Gastroesophageal sphincter (tissue), 4 donors: ENCODE measurements around the gene PITPNM1. TPM values are rescaled to one million over a fixed set of nuclear protein-coding genes. Genes with fewer than 3 reads are reported as not detected.

Experiments
- ATAC-seq: fragments of 150-250 bp; one replicate; pipeline ENCODE4 v1.9.1; 2016; ENCODE audit warnings: mild to moderate bottlenecking, moderate library complexity
- H3K27ac ChIP-seq, 4 donors: fragments of 200-600 bp; sonication (generic) in 3 of 4; 1 replicate in 3 of 4; 2 replicates in 1 of 4; pipeline ENCODE4 v1.5.1; 2016 to 2019
- H3K27me3 ChIP-seq: fragments of 200-600 bp; sonication (generic); one replicate; pipeline ENCODE4 v1.5.1; 2019
- H3K36me3 ChIP-seq, 2 donors: fragments of 200-600 bp; sonication (generic); one replicate each; pipeline ENCODE4 v1.5.1; 2019; ENCODE audit warnings: control low read depth in 1 of 2
- H3K4me1 ChIP-seq, 3 donors: fragments of 200-600 bp; sonication (generic); 1 replicate in 2 of 3; 2 replicates in 1 of 3; pipeline ENCODE4 v1.5.1; 2016 to 2019; ENCODE audit warnings: control low read depth in 2 of 3
- H3K4me3 ChIP-seq, 2 donors: fragments of 200-600 bp; sonication (generic); one replicate each; pipeline ENCODE4 v1.5.1; 2019; ENCODE audit warnings: mild to moderate bottlenecking in 1 of 2, moderate library complexity in 1 of 2
- H3K9me3 ChIP-seq, 3 donors: fragments of 200-600 bp; sonication (generic); one replicate each; pipeline ENCODE4 v1.5.1; 2017 to 2019; ENCODE audit warnings: control low read depth in 2 of 3
- EP300 ChIP-seq: sonication (generic); formaldehyde crosslinking; IDR thresholded peaks from one replicate; pipeline ENCODE4 v1.6.1; 2017; ENCODE audit warnings: antibody characterized with exemption, mild to moderate bottlenecking
- POLR2A ChIP-seq, 2 donors: fragments of 450-650 bp; IDR thresholded peaks; one replicate each; pipeline ENCODE4 v1.6.1; 2017; ENCODE audit warnings: antibody characterized with exemption in 2 of 2, mild to moderate bottlenecking in 2 of 2, moderate library complexity in 1 of 2
- POLR2AphosphoS5 ChIP-seq: sonication (generic); formaldehyde crosslinking; IDR thresholded peaks from one replicate; pipeline ENCODE4 v1.6.1; 2017; ENCODE audit warnings: antibody characterized with exemption
- WGBS, 2 donors: methylation state at CpG; one replicate each; pipeline ENCODE4 v1.1.5; 2018; ENCODE audit warnings: low coverage in 1 of 2; 5-methylcytosine and 5-hydroxymethylcytosine counted together
- total RNA-seq, 4 donors: library from RNA; depleted of rRNA; stranded (reverse); fragments of >200 nt; gene quantifications; one replicate each; pipeline ENCODE4 v1.1.0, GENCODE V29; 2016
- TF ChIP-seq, protein P1 (sequence below), 4 experiments: fragments of 200-600 bp in 2 of 4; fragments of 450-650 bp in 2 of 4; sonication (generic) in 1 of 4; IDR thresholded peaks; one replicate each; pipeline ENCODE4 v1.5.1; 2017 to 2019; ENCODE audit warnings: antibody characterized with exemption in 4 of 4, mild to moderate bottlenecking in 2 of 4, moderate library complexity in 2 of 4

Gene PITPNM1
- total RNA-seq, 4 donors from 2014 or later, result 9.5 to 18.7 (median 15.4) TPM

DNA sequence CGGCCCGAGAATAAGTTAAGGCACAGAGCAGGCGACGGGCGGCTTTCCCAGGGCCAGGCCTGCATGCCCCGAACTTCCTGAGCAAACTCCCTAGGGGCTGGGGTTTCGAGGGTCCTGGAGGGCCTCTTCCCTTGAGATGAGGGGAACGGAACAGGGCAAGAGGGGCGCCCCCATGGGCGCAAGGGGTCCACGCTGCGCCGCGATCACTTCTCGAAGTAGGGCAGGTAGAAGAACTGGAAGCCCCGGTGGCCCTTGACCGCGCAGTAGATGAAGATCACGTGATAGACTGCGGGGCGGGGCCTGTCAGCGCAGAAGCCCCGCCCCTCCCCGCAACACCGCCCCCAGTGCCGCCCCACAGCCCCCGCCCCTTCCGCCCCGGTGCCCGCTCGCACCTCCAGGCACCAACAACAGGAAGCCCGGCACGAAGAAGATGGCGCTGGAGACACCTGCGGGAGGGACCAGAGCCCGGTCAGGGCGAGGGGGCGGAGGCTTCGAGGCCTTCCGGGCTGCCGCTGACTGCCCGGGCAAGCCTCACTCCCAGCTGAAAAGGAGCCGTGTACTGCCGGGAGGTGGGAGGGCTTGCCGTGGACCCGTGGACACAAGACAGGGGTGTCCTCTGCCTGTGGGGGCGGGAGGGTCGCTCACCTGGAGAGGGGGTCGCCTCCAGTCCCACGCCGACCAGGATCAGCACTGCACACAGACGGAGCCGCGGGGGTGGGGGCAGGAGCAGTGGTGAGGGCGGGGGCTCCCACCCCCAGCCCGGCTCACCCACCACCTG, 40.6 kb downstream of the PITPNM1 start:
- no peak for TF ChIP-seq POLR2AphosphoS5
- TF ChIP-seq, protein P1, sequence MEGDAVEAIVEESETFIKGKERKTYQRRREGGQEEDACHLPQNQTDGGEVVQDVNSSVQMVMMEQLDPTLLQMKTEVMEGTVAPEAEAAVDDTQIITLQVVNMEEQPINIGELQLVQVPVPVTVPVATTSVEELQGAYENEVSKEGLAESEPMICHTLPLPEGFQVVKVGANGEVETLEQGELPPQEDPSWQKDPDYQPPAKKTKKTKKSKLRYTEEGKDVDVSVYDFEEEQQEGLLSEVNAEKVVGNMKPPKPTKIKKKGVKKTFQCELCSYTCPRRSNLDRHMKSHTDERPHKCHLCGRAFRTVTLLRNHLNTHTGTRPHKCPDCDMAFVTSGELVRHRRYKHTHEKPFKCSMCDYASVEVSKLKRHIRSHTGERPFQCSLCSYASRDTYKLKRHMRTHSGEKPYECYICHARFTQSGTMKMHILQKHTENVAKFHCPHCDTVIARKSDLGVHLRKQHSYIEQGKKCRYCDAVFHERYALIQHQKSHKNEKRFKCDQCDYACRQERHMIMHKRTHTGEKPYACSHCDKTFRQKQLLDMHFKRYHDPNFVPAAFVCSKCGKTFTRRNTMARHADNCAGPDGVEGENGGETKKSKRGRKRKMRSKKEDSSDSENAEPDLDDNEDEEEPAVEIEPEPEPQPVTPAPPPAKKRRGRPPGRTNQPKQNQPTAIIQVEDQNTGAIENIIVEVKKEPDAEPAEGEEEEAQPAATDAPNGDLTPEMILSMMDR (IDR thresholded peaks at IDR 0.05), result peak in 1 of 4 experiments; percentile 13
- Histone ChIP-seq H3K36me3 (peaks cover 0 to 4% of the 10 kb centered on the region in 2 donors), H3K4me1 (peaks cover 0 to 55% (median 19%) of the 10 kb centered on the region in 3 donors), H3K9me3 (no peaks in the 10 kb centered on the region), H3K27ac (peak overlapping the region; percentile 68 to 95 (median 91)), H3K4me3 (peak overlapping the region; percentile 44 to 61), H3K27me3 (no peaks in the 10 kb centered on the region)
- peak; percentile 63 for ATAC-seq
- WGBS, 2 donors, result 0% methylated on average over 5 of the region's 56 CpGs; no CpG with 5 or more reads in 1 of the 2 donors

DNA sequence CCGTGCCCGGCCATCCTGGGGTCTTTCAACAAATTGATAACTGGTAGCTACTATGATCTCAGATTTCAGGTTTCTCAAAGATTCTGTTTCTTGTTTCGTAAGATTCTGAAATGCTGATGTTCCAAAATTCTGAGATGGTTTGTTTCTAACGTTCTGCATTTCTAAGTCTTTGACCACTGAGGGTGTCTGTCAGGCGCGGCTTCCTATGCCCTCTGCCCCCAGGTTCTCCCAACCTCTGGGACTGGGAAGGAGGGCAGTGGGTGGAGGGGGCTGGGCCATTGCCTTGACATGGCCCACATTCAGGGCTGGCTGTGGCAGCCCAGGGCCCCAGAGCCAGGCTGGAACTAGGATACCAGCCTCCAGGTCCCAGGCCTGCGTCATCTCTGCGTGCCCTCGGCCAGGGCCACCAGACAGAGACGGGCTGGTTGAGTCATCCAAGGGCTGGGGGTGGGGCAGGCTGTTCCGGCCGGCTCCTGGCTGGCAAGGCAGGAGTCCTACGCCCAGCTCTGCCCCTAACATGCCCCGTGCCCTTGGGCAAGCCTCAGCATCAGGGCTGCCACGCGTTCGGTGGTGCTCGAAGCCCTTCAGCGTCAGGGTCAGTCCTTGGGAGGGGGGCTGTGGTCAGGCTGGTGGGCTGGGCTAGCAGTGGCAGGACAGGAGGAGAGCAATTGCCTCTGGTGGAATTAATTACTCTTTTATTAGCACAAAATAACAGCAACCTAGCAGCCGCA, 41.3 kb downstream of the PITPNM1 start:
- 85% methylated on average over 6 of the region's 20 CpGs; no CpG with 5 or more reads in 1 of the 2 donors for WGBS, 2 donors
- ATAC-seq, result peak; percentile 56
- peak overlapping the region; percentile 44 to 61 for H3K4me3 ChIP-seq

DNA sequence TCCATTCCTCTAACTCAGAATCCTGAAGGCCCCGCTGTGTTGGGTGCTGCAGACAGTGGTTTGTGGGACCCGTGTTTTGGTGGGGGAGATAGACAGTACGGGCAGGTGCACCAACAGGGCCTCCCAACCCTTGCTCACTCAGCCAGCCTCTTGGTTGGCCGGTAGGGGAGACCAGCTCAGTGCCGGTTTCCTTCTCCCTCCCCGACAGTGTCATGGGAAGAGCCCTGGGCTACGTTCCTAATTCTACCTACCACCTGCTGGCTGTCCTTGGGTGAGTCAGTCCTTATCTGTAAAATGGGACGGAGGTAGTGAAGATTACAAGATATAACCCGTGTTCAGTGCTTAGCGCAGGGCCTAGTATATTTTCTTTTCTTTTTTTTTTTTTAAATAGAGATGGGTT, 42.0 kb downstream of the PITPNM1 start:
- peaks cover 0 to 46% (median 16%) of the 10 kb centered on the region in 3 donors for H3K4me1 ChIP-seq
- H3K4me3 ChIP-seq, result no peak overlapping the region
- no peaks in the 10 kb centered on the region for H3K9me3 ChIP-seq
- no peak for ATAC-seq
- peaks cover 0 to 4% of the 10 kb centered on the region in 2 donors for H3K36me3 ChIP-seq
- no peaks in the 10 kb centered on the region for H3K27me3 ChIP-seq
- H3K27ac ChIP-seq, result peak overlapping the region in 2 of 4 donors; percentile 90 to 92
- WGBS, 2 donors, result 83 to 97% methylated on average over 4 to 5 of the region's 10 CpGs
- TF ChIP-seq, protein P1 (IDR thresholded peaks at IDR 0.05), result no peak
- TF ChIP-seq EP300, result no peak
- TF ChIP-seq POLR2AphosphoS5, result no peak
- no peak for TF ChIP-seq POLR2A (IDR thresholded peaks at IDR 0.05)

More for the DNA sequence above, 41.3 kb downstream of the PITPNM1 start:
- Histone ChIP-seq H3K27me3 (no peaks in the 10 kb centered on the region), H3K4me1 (peaks cover 0 to 52% (median 19%) of the 10 kb centered on the region in 3 donors), H3K9me3 (no peaks in the 10 kb centered on the region), H3K27ac (peak overlapping the region; percentile 34 to 95 (median 91)), H3K36me3 (peaks cover 0 to 4% of the 10 kb centered on the region in 2 donors)
- TF ChIP-seq EP300 (no peak), POLR2AphosphoS5 (peak; percentile 32)

DNA sequence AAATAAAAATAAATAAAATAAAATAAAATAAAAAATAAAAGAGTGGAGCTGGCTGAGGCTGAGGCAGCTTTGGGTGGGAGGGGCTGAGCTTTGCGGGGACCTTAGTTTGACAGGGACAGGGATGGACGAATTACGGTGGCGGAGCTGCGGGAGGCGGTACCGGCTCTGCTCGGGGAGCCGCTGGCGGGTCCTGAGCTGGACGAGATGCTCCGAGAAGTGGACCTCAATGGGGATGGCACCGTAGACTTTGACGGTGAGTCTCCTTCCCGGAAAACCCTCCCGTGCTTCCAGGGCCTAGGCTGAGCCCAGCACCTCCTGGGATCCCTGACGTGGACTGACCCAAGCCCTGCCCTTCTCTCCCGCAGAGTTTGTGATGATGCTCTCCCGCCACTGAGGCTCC, 46.9 kb downstream of the PITPNM1 start:
- TF ChIP-seq, protein P1 (IDR thresholded peaks at IDR 0.05), result no peak
- no peak for TF ChIP-seq EP300
- no peak for TF ChIP-seq POLR2A (IDR thresholded peaks at IDR 0.05)
- no peak for TF ChIP-seq POLR2AphosphoS5
- Histone ChIP-seq H3K4me3 (no peak overlapping the region), H3K4me1 (no peaks in the 10 kb centered on the region), H3K9me3 (no peaks in the 10 kb centered on the region), H3K27me3 (no peaks in the 10 kb centered on the region), H3K36me3 (no peaks in the 10 kb centered on the region), H3K27ac (no peak overlapping the region)
- ATAC-seq, result no peak
- 75 to 84% methylated on average over 8 to 16 of the region's 19 CpGs for WGBS, 2 donors

DNA sequence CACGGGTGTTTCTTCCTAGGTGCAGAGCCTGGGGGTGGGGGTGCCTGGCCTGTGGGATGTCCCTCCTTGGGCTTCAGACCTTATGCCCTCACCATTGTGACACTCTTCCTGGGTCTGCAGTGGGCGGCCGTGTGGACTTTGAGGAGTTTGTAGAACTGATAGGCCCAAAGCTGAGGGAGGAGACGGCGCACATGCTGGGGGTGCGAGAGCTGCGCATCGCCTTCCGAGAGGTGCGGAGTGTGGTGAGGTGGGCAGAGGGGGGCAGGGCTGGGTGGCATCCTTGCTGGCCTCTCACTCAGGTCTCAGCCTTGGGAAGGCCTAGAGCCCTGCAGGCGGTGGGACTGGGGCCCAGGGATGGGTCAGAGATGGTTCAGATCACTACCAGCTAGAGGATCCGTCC, 47.7 kb downstream of the PITPNM1 start:
- TF ChIP-seq, protein P1 (IDR thresholded peaks at IDR 0.05), result no peak
- TF ChIP-seq POLR2AphosphoS5 (no peak), POLR2A (IDR thresholded peaks at IDR 0.05) (no peak), EP300 (no peak)
- no peak for ATAC-seq
- H3K4me1 ChIP-seq, result no peaks in the 10 kb centered on the region
- no peak overlapping the region for H3K4me3 ChIP-seq
- H3K9me3 ChIP-seq, result no peaks in the 10 kb centered on the region
- 78% methylated on average over 3 of the region's 12 CpGs; no CpG with 5 or more reads in 1 of the 2 donors for WGBS, 2 donors
- H3K27ac ChIP-seq, result no peak overlapping the region
- H3K27me3 ChIP-seq, result no peaks in the 10 kb centered on the region
- H3K36me3 ChIP-seq, result no peaks in the 10 kb centered on the region
